Activated CD8-positive, alpha-beta memory T cell treated with anti-CD3 and anti-CD28 coated beads, Interleukin-2, amount 10 ng/mL, durations not matched to agents 7 days and 5 days (primary cell): ENCODE data around the gene TPRA1. TPM values are rescaled to one million over a fixed set of nuclear protein-coding genes. Genes with fewer than 3 reads are reported as not detected.
A peak's percentile ranks its signal among the peaks of the same experiment; 100 is the strongest.

Source experiments
- ATAC-seq: fragments of 150-1000 bp; cut with Tn5 transposase; one replicate; pipeline ENCODE4 v1.10.0; 2021; ENCODE audit warnings: moderate library complexity
- CTCF ChIA-PET: fragments of 350-600 bp; sonication (Branson Sonifier 250); formaldehyde crosslinking; loops from one replicate; lab custom pipeline; 2021; ENCODE audit warnings: antibody characterized with exemption; lab: Charles Lee
- DNase-seq: peaks from one replicate; pipeline ENCODE4 v3.0.0-alpha.2; 2020
- H3K27ac Mint-ChIP-seq: one replicate; pipeline ENCODE4 v1.8.0; 2021; ENCODE audit warnings: mild to moderate bottlenecking, mixed read lengths
- H3K27me3 Mint-ChIP-seq: one replicate; pipeline ENCODE4 v1.8.0; 2021; ENCODE audit warnings: mixed read lengths
- H3K36me3 Mint-ChIP-seq: one replicate; pipeline ENCODE4 v1.8.0; 2021; ENCODE audit warnings: mild to moderate bottlenecking, mixed read lengths
- H3K4me1 Mint-ChIP-seq: one replicate; pipeline ENCODE4 v1.8.0; 2021; ENCODE audit warnings: mixed read lengths
- H3K4me3 Mint-ChIP-seq: one replicate; pipeline ENCODE4 v1.8.0; 2021; ENCODE audit warnings: mild to moderate bottlenecking, moderate library complexity, mixed read lengths
- H3K9me3 Mint-ChIP-seq: one replicate; pipeline ENCODE4 v1.8.0; 2022; ENCODE audit warnings: low read depth, mixed read lengths
- total RNA-seq, 2 experiments: library from RNA; stranded (reverse); gene quantifications; one replicate each; pipeline ENCODE4 v1.2.3, GENCODE V29; 2021

TPRA1 gene
- total RNA-seq, 2 experiments from 2014 or later = 32.8 to 34.5 TPM

- Mint-ChIP-seq H3K4me1 (peaks cover 9% of the 10 kb centered on the region), H3K27ac (no peak overlapping the region), H3K9me3 (no peaks in the 10 kb centered on the region), H3K36me3 (peaks cover 4% of the 10 kb centered on the region), H3K27me3 (no peaks in the 10 kb centered on the region), H3K4me3 (no peak overlapping the region)
- CTCF ChIA-PET = no interaction called here
- DNase-seq (no peak), ATAC-seq (no peak)
Observed at GRCh38 chr3:127578802-127579201, 11.7 kb downstream of the TPRA1 start.

- ATAC-seq (no peak), DNase-seq (no peak)
- no peak overlapping the region for H3K4me3 Mint-ChIP-seq
- H3K36me3 Mint-ChIP-seq = peaks cover 4% of the 10 kb centered on the region
- H3K27me3 Mint-ChIP-seq = no peaks in the 10 kb centered on the region
- peaks cover 9% of the 10 kb centered on the region for H3K4me1 Mint-ChIP-seq
- H3K9me3 Mint-ChIP-seq = no peaks in the 10 kb centered on the region
- no peak overlapping the region for H3K27ac Mint-ChIP-seq
- CTCF ChIA-PET = no interaction called here
Observed at GRCh38 chr3:127578168-127578567, 12.4 kb downstream of the TPRA1 start.

- Mint-ChIP-seq H3K36me3 (peaks cover 4% of the 10 kb centered on the region), H3K9me3 (no peaks in the 10 kb centered on the region), H3K27ac (no peak overlapping the region), H3K4me3 (no peak overlapping the region), H3K27me3 (no peaks in the 10 kb centered on the region), H3K4me1 (peaks cover 9% of the 10 kb centered on the region)
- no peak for DNase-seq
- ATAC-seq = no peak
- CTCF ChIA-PET = no interaction called here
Observed at GRCh38 chr3:127577448-127577847, 13.1 kb downstream of the TPRA1 start.

- peaks cover 4% of the 10 kb centered on the region for H3K36me3 Mint-ChIP-seq
- H3K4me3 Mint-ChIP-seq = no peak overlapping the region
- ATAC-seq (peak; percentile 96), DNase-seq (peak; percentile 89)
- H3K9me3 Mint-ChIP-seq = no peaks in the 10 kb centered on the region
- peaks cover 9% of the 10 kb centered on the region for H3K4me1 Mint-ChIP-seq
- no peaks in the 10 kb centered on the region for H3K27me3 Mint-ChIP-seq
- peak overlapping the region; percentile 4 for H3K27ac Mint-ChIP-seq
- CTCF ChIA-PET = interaction anchor here (0.6 to 4.3 kb wide), 53 partner anchors 10 to 872 kb away, joined by 3 to 86 read pairs (median 5); partner anchors contain the start of genes MCM2, MGLL and TPRA1
Observed at GRCh38 chr3:127574880-127575878, 15.4 kb downstream of the TPRA1 start.

GRCh38 chr3:127573912-127574311, 16.6 kb downstream of the TPRA1 start:
- H3K27ac Mint-ChIP-seq = no peak overlapping the region
- H3K9me3 Mint-ChIP-seq = no peaks in the 10 kb centered on the region
- ATAC-seq (no peak), DNase-seq (no peak)
- no peaks in the 10 kb centered on the region for H3K27me3 Mint-ChIP-seq
- H3K4me3 Mint-ChIP-seq = no peak overlapping the region
- H3K36me3 Mint-ChIP-seq = peaks cover 2% of the 10 kb centered on the region
- CTCF ChIA-PET = interaction anchor here (1.2 to 4.3 kb wide), 12 partner anchors 9 to 395 kb away, joined by 3 to 86 read pairs (median 8); partner anchors contain the start of genes MCM2 and TPRA1
- H3K4me1 Mint-ChIP-seq = peaks cover 9% of the 10 kb centered on the region

GRCh38 chr3:127573401-127573800, 17.1 kb downstream of the TPRA1 start:
- Mint-ChIP-seq H3K4me1 (peaks cover 9% of the 10 kb centered on the region), H3K27ac (no peak overlapping the region), H3K4me3 (no peak overlapping the region), H3K36me3 (peaks cover 2% of the 10 kb centered on the region), H3K9me3 (no peaks in the 10 kb centered on the region), H3K27me3 (no peaks in the 10 kb centered on the region)
- no peak for ATAC-seq
- CTCF ChIA-PET = interaction anchor here (2.4 to 4.3 kb wide), 2 partner anchors 8 to 14 kb away, joined by 9 to 86 read pairs; partner anchors contain the start of gene TPRA1
- no peak for DNase-seq

GRCh38 chr3:127572735-127573134, 17.8 kb downstream of the TPRA1 start:
- CTCF ChIA-PET = interaction anchor here (1.7 to 4.3 kb wide), 2 partner anchors 14 to 19 kb away, joined by 4 to 86 read pairs; partner anchors contain the start of gene TPRA1
- H3K9me3 Mint-ChIP-seq = no peaks in the 10 kb centered on the region

GRCh38 chr3:127572186-127572585, 18.3 kb downstream of the TPRA1 start:
- H3K9me3 Mint-ChIP-seq = no peaks in the 10 kb centered on the region
- DNase-seq (no peak), ATAC-seq (no peak)
- peaks cover 9% of the 10 kb centered on the region for H3K4me1 Mint-ChIP-seq
- no peak overlapping the region for H3K27ac Mint-ChIP-seq
- H3K36me3 Mint-ChIP-seq = peaks cover 2% of the 10 kb centered on the region
- no peak overlapping the region for H3K4me3 Mint-ChIP-seq
- CTCF ChIA-PET = interaction anchor here (1.7 kb wide), 1 partner anchor 18 kb away, joined by 4 read pairs; no protein-coding TSS in a partner anchor
- no peaks in the 10 kb centered on the region for H3K27me3 Mint-ChIP-seq

More at GRCh38 chr3:127572735-127573134, 17.8 kb downstream of the TPRA1 start:
- ATAC-seq (no peak), DNase-seq (no peak)
- H3K4me1 Mint-ChIP-seq = peaks cover 9% of the 10 kb centered on the region
- peaks cover 2% of the 10 kb centered on the region for H3K36me3 Mint-ChIP-seq
- no peak overlapping the region for H3K27ac Mint-ChIP-seq
- H3K27me3 Mint-ChIP-seq = no peaks in the 10 kb centered on the region
- no peak overlapping the region for H3K4me3 Mint-ChIP-seq

GRCh38 chr3:127570520-127570919, 20.0 kb downstream of the TPRA1 start:
- Mint-ChIP-seq H3K9me3 (no peaks in the 10 kb centered on the region), H3K4me3 (no peak overlapping the region), H3K27ac (no peak overlapping the region), H3K27me3 (no peaks in the 10 kb centered on the region), H3K36me3 (peaks cover 2% of the 10 kb centered on the region), H3K4me1 (peaks cover 8% of the 10 kb centered on the region)
- no peak for DNase-seq
- CTCF ChIA-PET = no interaction called here
- ATAC-seq = no peak

GRCh38 chr3:127569160-127569559, 21.4 kb downstream of the TPRA1 start:
- CTCF ChIA-PET = interaction anchor here (1.6 kb wide), 1 partner anchor 21 kb away, joined by 5 read pairs; no protein-coding TSS in a partner anchor
- Mint-ChIP-seq H3K36me3 (no peaks in the 10 kb centered on the region), H3K4me3 (no peak overlapping the region), H3K27ac (no peak overlapping the region), H3K4me1 (no peaks in the 10 kb centered on the region), H3K9me3 (no peaks in the 10 kb centered on the region), H3K27me3 (peaks cover 2% of the 10 kb centered on the region)
- no peak for ATAC-seq
- DNase-seq = no peak

GRCh38 chr3:127568586-127568985, 21.9 kb downstream of the TPRA1 start:
- Mint-ChIP-seq H3K27ac (no peak overlapping the region), H3K9me3 (no peaks in the 10 kb centered on the region), H3K27me3 (peaks cover 2% of the 10 kb centered on the region), H3K4me1 (no peaks in the 10 kb centered on the region), H3K4me3 (no peak overlapping the region), H3K36me3 (no peaks in the 10 kb centered on the region)
- no peak for ATAC-seq
- no peak for DNase-seq
- CTCF ChIA-PET = interaction anchor here (1.5 to 1.6 kb wide), 2 partner anchors 21 to 24 kb away, joined by 3 to 5 read pairs; no protein-coding TSS in a partner anchor

- DNase-seq (no peak), ATAC-seq (no peak)
- no peaks in the 10 kb centered on the region for H3K36me3 Mint-ChIP-seq
- no peaks in the 10 kb centered on the region for H3K9me3 Mint-ChIP-seq
- H3K27ac Mint-ChIP-seq = no peak overlapping the region
- no peak overlapping the region for H3K4me3 Mint-ChIP-seq
- CTCF ChIA-PET = no interaction called here
- H3K4me1 Mint-ChIP-seq = no peaks in the 10 kb centered on the region
- H3K27me3 Mint-ChIP-seq = peaks cover 2% of the 10 kb centered on the region
Observed at GRCh38 chr3:127566833-127567232, 23.7 kb downstream of the TPRA1 start.

GRCh38 chr3:127565711-127566110, 24.8 kb downstream of the TPRA1 start:
- CTCF ChIA-PET = interaction anchor here (0.8 to 1.6 kb wide), 2 partner anchors 9 to 18 kb away, joined by 3 to 9 read pairs; no protein-coding TSS in a partner anchor
- DNase-seq = no peak
- no peak for ATAC-seq
- Mint-ChIP-seq H3K4me1 (no peaks in the 10 kb centered on the region), H3K9me3 (no peaks in the 10 kb centered on the region), H3K36me3 (no peaks in the 10 kb centered on the region), H3K27me3 (peaks cover 2% of the 10 kb centered on the region), H3K4me3 (no peak overlapping the region), H3K27ac (no peak overlapping the region)
